Brain microvascular endothelial cell (primary cell): ENCODE results near the gene GPR3.

Source experiments
- DNase-seq: peaks from one replicate; pipeline ENCODE4 v3.0.0-alpha.2; 2020
- H3K27ac ChIP-seq: fragments of 250-450 bp; sonication (Bioruptor Pico); 2 replicates; pipeline ENCODE4 v1.5.1; 2020; ENCODE audit warnings: mild to moderate bottlenecking, moderate library complexity
- H3K27me3 ChIP-seq: fragments of 250-450 bp; sonication (Bioruptor Pico); replicated peaks from 2 replicates; pipeline ENCODE4 v1.5.1; 2020; ENCODE audit warnings: mild to moderate bottlenecking
- H3K36me3 ChIP-seq: fragments of 250-450 bp; sonication (Bioruptor Pico); replicated peaks from 2 replicates; pipeline ENCODE4 v1.5.1; 2020; ENCODE audit warnings: mild to moderate bottlenecking
- H3K4me3 ChIP-seq: 2 replicates; pipeline ENCODE4 v1.5.1; 2011; ENCODE audit warnings: low read depth, mild to moderate bottlenecking, control low read depth, low read length, moderate library complexity
- CTCF ChIP-seq: IDR thresholded peaks from 2 replicates; pipeline ENCODE4 v1.5.1; 2011; ENCODE audit warnings: low read depth, mild to moderate bottlenecking, moderate library complexity, low read length, control low read depth, inconsistent platforms; ENCODE audit errors: missing control alignments
- in situ Hi-C: cut with HindIII; loops from 2 replicates; pipeline ENCODE4 v1.10.0; 2017; ENCODE audit warnings: low sequenced_read_pairs, low pct_ligation_motif_present

The GPR3 gene

GRCh38 chr1:27400082-27400962, 7.9 kb downstream of the GPR3 start:
- H3K27me3 ChIP-seq: no peaks in the 10 kb centered on the region
- DNase-seq: no peak
- no peaks in the 10 kb centered on the region for H3K36me3 ChIP-seq
- no peak overlapping the region for H3K4me3 ChIP-seq
- no peak for TF ChIP-seq CTCF
- in situ Hi-C loops: loop anchor here (25.0 kb wide), 1 partner anchor 162 kb away; no protein-coding TSS in a partner anchor
- no peak overlapping the region for H3K27ac ChIP-seq

- DNase-seq: no peak
- no peak overlapping the region for H3K4me3 ChIP-seq
- no peaks in the 10 kb centered on the region for H3K27me3 ChIP-seq
- no peak for TF ChIP-seq CTCF
- in situ Hi-C loops: loop anchor here (25.0 kb wide), 1 partner anchor 161 kb away; no protein-coding TSS in a partner anchor
- H3K27ac ChIP-seq: no peak overlapping the region
- H3K36me3 ChIP-seq: no peaks in the 10 kb centered on the region
Measured at GRCh38 chr1:27400963-27401341, 8.5 kb downstream of the GPR3 start.

- Histone ChIP-seq H3K4me3 (no peak overlapping the region), H3K27me3 (no peaks in the 10 kb centered on the region), H3K27ac (no peak overlapping the region), H3K36me3 (peaks cover 8% of the 10 kb centered on the region)
- peak; percentile 75 for TF ChIP-seq CTCF
- in situ Hi-C loops: loop anchor here (25.0 kb wide), 1 partner anchor 160 kb away; no protein-coding TSS in a partner anchor
- DNase-seq: no peak
Measured at GRCh38 chr1:27402349-27402754, 9.9 kb downstream of the GPR3 start.

GRCh38 chr1:27403065-27403726, 10.8 kb downstream of the GPR3 start:
- no peak for DNase-seq
- peak; percentile 55 for TF ChIP-seq CTCF
- Histone ChIP-seq H3K36me3 (peaks cover 16% of the 10 kb centered on the region), H3K27ac (no peak overlapping the region), H3K27me3 (no peaks in the 10 kb centered on the region), H3K4me3 (no peak overlapping the region)
- in situ Hi-C loops: loop anchor here (25.0 kb wide), 1 partner anchor 159 kb away; no protein-coding TSS in a partner anchor

GRCh38 chr1:27403931-27404330, 11.5 kb downstream of the GPR3 start:
- Histone ChIP-seq H3K27me3 (no peaks in the 10 kb centered on the region), H3K27ac (no peak overlapping the region)
- no peak for TF ChIP-seq CTCF

More at GRCh38 chr1:27403931-27404330, 11.5 kb downstream of the GPR3 start:
- peaks cover 18% of the 10 kb centered on the region for H3K36me3 ChIP-seq
- in situ Hi-C loops: loop anchor here (25.0 kb wide), 1 partner anchor 158 kb away; no protein-coding TSS in a partner anchor
- DNase-seq: no peak
- H3K4me3 ChIP-seq: no peak overlapping the region
